ENCODE data around the gene FCHO2. TPM values are rescaled to one million over a fixed set of nuclear protein-coding genes. Genes with fewer than 3 reads are reported as not detected.

Gene FCHO2
- total and polyA plus RNA-seq, 2 donors from 2014 or later = 6.5 to 48.1 TPM

DNA sequence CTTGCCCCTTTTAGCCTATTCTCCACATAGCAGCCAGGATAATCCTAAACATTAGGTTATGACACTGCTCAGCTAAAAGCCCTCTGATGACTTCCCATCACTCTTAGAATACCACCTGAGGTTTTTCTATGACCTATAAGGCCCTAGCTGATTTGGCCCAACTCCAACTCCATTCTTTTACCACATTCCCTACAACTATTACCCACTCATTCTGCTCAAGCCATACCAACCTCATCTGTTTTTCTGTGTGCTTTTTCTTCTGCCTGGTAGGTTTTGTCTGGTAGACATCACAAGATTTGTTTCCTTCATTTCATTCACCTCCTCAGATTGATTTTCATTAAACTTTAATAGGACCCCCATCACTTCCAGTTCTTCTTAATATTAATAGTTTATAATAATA is 12.5 kb upstream of the FCHO2 start:
- Histone ChIP-seq H3K9ac (ENCODE audit: low read length in 3 of 3) (no peak overlapping the region), H3K36me3 (ENCODE audit: control insufficient read depth in 2 of 3, insufficient read depth in 3 of 3, low read length in 3 of 3) (no peaks in the 10 kb centered on the region), H3K4me1 (ENCODE audit: control insufficient read depth in 2 of 3, insufficient read depth in 2 of 3, low read depth in 1 of 3, low read length in 3 of 3) (no peaks in the 10 kb centered on the region), H3K27me3 (ENCODE audit: control insufficient read depth, insufficient read depth, low read length) (no peaks in the 10 kb centered on the region), H3K4me3 (ENCODE audit: low read length in 3 of 3) (no peak overlapping the region), H3K9me3 (ENCODE audit: control insufficient read depth in 2 of 3, insufficient read depth in 1 of 3, low read length in 3 of 3) (no peaks in the 10 kb centered on the region), H3K27ac (ENCODE audit: low read depth in 2 of 2, low read length in 2 of 2) (no peak overlapping the region)
- DNase-seq (no peak), FAIRE-seq (no peak)
- TF ChIP-seq, protein P1, sequence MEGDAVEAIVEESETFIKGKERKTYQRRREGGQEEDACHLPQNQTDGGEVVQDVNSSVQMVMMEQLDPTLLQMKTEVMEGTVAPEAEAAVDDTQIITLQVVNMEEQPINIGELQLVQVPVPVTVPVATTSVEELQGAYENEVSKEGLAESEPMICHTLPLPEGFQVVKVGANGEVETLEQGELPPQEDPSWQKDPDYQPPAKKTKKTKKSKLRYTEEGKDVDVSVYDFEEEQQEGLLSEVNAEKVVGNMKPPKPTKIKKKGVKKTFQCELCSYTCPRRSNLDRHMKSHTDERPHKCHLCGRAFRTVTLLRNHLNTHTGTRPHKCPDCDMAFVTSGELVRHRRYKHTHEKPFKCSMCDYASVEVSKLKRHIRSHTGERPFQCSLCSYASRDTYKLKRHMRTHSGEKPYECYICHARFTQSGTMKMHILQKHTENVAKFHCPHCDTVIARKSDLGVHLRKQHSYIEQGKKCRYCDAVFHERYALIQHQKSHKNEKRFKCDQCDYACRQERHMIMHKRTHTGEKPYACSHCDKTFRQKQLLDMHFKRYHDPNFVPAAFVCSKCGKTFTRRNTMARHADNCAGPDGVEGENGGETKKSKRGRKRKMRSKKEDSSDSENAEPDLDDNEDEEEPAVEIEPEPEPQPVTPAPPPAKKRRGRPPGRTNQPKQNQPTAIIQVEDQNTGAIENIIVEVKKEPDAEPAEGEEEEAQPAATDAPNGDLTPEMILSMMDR (IDR thresholded peaks at IDR 0.05; ENCODE audit: borderline replicate concordance, extremely low read depth, insufficient read depth) = no peak
- intact Hi-C loops (cut with DNase I) = no loop called here

DNA sequence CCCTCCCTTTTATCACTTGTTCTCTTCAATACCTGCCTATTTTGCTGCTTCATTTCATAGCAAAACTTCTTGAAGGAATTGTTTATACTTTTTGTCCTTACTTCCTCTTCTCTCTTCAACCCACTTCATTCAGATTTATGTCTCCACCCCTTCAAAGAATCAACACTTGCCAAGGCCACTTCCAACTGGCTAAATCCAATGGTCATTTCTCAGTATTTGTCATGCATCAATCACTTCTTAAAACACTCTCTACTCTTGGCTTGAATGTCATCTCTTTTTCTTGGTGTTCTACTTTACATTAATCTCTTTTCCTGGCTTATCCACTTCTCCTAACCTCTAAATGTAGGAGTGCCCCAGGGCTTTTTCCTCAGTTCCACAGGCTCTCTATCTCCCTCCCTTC is 8.3 kb upstream of the FCHO2 start:
- no peaks in the 10 kb centered on the region for H3K36me3 ChIP-seq (ENCODE audit: control insufficient read depth in 2 of 3, insufficient read depth in 3 of 3, low read length in 3 of 3)
- H3K27me3 ChIP-seq (ENCODE audit: control insufficient read depth, insufficient read depth, low read length) = no peaks in the 10 kb centered on the region
- intact Hi-C loops (cut with DNase I) = no loop called here
- TF ChIP-seq, protein P1 (IDR thresholded peaks at IDR 0.05; ENCODE audit: borderline replicate concordance, extremely low read depth, insufficient read depth) = no peak
- FAIRE-seq = no peak
- H3K9ac ChIP-seq (ENCODE audit: low read length in 3 of 3) = no peak overlapping the region
- no peak overlapping the region for H3K4me3 ChIP-seq (ENCODE audit: low read length in 3 of 3)
- H3K9me3 ChIP-seq (ENCODE audit: control insufficient read depth in 2 of 3, insufficient read depth in 1 of 3, low read length in 3 of 3) = no peaks in the 10 kb centered on the region
- no peaks in the 10 kb centered on the region for H3K4me1 ChIP-seq (ENCODE audit: control insufficient read depth in 2 of 3, insufficient read depth in 2 of 3, low read depth in 1 of 3, low read length in 3 of 3)
- no peak for DNase-seq
- H3K27ac ChIP-seq (ENCODE audit: low read depth in 2 of 2, low read length in 2 of 2) = no peak overlapping the region

DNA sequence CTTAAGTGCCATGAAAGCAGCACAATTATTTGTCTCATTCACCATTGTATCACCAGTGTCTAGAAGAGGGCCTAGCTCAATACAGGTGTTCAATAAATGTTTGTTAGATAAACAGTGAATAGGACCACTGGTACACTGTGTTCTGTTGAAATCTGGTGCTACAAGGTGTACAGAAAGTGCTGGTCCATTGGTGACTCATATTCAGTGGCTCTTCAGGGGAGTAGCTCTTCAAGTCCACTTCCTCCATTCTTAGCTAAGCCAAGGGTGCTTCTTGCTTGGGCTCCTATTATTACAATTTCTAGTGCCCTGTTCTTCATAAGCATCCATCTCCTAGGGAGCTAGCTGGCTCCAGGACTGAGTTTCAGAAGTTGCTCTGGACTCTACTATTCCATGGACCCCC is 6.4 kb upstream of the FCHO2 start:
- no peaks in the 10 kb centered on the region for H3K27me3 ChIP-seq (ENCODE audit: control insufficient read depth, insufficient read depth, low read length)
- intact Hi-C loops (cut with DNase I) = no loop called here
- no peaks in the 10 kb centered on the region for H3K9me3 ChIP-seq (ENCODE audit: control insufficient read depth in 2 of 3, insufficient read depth in 1 of 3, low read length in 3 of 3)
- H3K27ac ChIP-seq (ENCODE audit: low read depth in 2 of 2, low read length in 2 of 2) = no peak overlapping the region
- H3K4me1 ChIP-seq (ENCODE audit: control insufficient read depth in 2 of 3, insufficient read depth in 2 of 3, low read depth in 1 of 3, low read length in 3 of 3) = peaks cover 0 to 11% (median 3%) of the 10 kb centered on the region in 3 donors
- no peak overlapping the region for H3K9ac ChIP-seq (ENCODE audit: low read length in 3 of 3)
- no peaks in the 10 kb centered on the region for H3K36me3 ChIP-seq (ENCODE audit: control insufficient read depth in 2 of 3, insufficient read depth in 3 of 3, low read length in 3 of 3)
- TF ChIP-seq, protein P1 (IDR thresholded peaks at IDR 0.05; ENCODE audit: borderline replicate concordance, extremely low read depth, insufficient read depth) = no peak
- H3K4me3 ChIP-seq (ENCODE audit: low read length in 3 of 3) = no peak overlapping the region
- FAIRE-seq (no peak), DNase-seq (no peak)

All from kidney (tissue), 14 donors.